Stimulated activated CD4-positive, alpha-beta T cell treated with anti-CD3 and anti-CD28 coated beads, Interleukin-15, amount 100 ng/mL, for 1 hour (primary cell): ENCODE results near the gene FAM83E.

Experiments
- DNase-seq, 2 donors: peaks; one replicate each; pipeline ENCODE4 v3.0.0-alpha.2; 2020; ENCODE audit warnings: low read depth in 1 of 2, low spot score in 1 of 2

FAM83E gene

DNA sequence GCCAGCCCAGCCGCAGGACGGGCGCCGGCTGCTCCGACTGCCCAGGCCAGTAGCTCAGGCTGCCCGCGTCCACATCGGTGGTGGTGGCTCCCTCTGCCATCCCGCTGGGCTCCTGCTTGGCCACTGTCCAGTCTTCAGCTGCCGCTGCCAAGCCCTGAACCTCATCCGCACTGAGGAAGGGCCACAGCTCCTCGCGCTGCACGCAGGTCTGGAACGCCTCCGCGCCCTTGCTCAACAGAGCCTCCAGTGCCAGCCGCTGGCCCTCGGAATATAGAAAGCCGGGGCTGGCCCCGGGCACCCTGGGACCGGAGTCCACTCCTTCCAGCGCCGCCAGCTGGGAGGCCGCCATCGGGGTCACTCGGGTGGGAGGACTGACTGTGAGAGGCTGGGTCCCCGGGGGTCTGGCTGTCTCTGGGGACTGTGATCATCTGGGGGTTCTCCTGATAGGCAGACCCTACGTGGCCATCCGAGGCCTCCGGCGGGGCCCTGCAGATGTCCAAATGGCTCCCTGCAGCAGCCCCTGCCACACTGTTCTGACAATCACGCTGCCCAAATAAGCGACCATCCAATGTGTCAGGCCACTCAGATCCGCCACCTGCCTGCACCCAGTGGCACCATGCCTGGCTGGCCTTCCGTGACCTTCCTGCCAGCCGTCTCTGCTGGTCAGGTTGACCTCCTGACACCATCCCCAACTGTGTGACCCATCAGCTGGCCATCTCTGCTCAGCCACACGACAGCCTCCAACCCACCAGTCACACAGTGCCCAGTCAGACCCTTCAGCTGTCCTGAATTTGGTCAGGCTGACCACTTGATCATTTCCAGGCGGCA lies 1.6 kb downstream of the FAM83E start:
- no peak for DNase-seq

- no peak for DNase-seq
These were observed 3.0 kb downstream of the FAM83E start for GRCh38 chr19:48611872-48612271.

- no peak for DNase-seq
These were observed 5.2 kb downstream of the FAM83E start for GRCh38 chr19:48609571-48610108.

- DNase-seq = peak; percentile 26 to 32
These were observed 6.0 kb downstream of the FAM83E start for GRCh38 chr19:48608798-48609263.

GRCh38 chr19:48607359-48607755 lies 7.5 kb downstream of the FAM83E start:
- DNase-seq = no peak

DNA sequence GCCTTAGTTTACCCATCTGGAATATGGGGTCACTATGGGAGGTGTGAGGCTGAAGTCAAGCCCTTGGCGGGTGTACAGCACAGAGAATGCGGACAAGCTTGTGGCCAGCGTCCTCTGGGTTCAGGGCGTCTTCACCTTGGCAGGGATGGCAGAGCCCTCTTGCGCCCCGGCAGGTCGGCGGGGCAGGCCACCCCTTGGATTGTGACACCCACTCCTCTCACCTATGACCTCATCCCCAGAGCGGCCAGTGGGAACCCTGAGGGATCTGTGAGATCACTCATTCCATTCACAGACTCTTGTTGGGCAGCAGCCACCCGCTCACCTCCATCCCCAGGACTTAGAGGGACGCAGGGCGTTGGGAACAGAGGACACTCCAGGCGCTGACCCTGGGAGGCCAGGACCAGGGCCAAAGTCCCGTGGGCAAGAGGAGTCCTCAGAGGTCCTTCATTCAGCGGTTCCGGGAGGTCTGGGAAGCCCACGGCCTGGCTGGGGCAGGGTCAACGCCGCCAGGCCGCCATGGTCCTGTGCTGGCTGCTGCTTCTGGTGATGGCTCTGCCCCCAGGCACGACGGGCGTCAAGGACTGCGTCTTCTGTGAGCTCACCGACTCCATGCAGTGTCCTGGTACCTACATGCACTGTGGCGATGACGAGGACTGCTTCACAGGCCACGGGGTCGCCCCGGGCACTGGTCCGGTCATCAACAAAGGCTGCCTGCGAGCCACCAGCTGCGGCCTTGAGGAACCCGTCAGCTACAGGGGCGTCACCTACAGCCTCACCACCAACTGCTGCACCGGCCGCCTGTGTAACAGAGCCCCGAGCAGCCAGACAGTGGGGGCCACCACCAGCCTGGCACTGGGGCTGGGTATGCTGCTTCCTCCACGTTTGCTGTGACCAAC lies 8.2 kb downstream of the FAM83E start, which contains the start of gene SPACA4:
SPACA4 (plus strand) TSS at position 280 of the 896 bp plus-strand sequence; CDS start at position 517, 237 bp downstream.
- DNase-seq = no peak

DNA sequence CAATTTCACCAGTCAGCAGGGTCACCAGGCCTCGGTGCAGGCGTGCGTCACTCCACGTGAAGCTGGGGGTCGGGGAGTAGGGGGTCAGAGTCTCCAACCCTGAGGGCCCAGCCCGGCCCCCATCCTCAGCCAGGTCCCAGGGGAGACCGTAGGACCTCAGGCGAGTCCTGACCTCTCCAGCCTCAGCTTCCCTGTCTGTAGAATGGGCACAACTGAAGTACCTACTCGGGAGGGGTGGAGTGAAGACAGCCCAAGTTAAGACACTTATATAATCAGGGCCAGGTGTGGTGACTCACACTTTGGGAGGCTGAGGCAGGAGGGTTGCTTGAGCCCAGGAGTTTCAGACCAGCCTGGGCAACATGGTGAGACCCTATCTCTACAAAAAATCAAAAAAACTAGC lies 11.0 kb downstream of the FAM83E start:
- no peak for DNase-seq

DNA sequence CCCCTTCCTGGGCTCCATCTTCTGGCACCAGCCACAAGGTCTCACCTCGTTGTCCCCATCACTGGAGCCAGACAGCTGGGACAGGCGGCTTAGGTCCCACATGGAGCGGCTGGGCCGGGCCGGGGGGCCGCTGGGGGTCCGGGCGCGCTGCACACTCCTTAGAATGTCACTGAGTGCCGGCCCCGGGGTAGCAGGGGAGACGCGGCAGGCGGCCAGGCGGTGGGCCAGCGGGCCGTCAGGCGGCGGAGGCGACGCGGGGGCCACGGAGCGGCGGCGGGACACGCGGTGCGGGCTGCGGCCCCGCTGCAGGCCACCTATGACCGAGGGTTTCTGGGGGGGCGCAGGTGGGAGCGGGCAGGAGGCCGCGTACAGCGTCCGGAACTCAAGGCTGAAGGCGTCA lies 11.4 kb downstream of the FAM83E start:
- DNase-seq = no peak

DNA sequence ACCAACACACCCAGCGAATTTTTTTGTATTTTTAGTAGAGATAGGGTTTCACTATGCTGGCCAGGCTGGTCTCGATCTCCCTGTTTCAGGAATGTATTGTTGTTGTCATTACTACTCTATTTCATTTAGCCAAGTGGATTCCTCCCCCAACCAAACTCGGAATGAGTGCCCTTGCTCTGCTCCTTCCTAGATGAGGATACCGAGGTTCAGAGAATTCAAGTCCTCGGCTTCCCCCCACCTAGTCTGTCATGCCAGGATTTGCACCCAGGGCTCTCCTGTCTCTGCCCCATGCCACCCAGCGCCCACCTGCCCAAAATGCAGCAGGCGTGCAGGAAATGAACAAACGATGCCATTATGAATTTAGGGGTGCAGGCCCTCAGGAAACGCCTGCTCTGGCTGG lies 11.9 kb downstream of the FAM83E start:
- DNase-seq = no peak

DNA sequence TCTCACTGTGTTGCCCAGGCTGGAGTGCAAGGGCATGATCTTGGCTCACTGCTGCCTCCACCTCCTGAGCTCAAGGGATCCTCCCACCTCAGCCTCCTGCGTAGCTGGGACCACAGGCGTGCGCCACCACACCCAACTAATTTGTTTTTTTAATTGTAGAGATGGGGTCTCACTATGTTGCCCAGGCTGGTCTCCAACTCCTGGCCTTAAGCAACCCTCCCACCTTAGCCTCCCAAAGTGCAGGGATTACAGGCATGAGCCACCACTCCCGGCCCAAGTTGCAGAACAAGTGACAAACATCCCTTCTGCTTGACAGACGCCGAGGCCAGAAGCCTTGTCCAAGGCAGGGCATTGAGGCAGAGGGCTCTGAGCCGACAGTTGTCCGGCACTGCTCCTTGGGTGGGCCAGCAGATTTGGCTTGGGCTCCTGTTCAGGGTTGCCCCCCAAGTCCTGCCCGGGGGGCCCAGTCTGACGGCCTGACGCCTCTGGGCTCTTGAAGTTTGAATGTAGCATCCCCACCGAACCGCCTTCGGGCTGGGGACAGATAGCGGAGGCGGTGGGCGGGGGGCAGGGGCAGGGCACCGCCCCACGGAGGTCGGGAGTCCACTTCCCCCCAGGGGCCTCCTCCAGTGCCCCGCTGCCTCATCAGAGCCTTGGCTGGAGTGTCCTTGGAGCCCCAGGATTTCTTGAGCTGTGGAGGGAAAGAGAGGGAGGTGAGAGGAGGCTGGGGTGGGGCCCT lies 14.0 kb downstream of the FAM83E start:
- no peak for DNase-seq

DNA sequence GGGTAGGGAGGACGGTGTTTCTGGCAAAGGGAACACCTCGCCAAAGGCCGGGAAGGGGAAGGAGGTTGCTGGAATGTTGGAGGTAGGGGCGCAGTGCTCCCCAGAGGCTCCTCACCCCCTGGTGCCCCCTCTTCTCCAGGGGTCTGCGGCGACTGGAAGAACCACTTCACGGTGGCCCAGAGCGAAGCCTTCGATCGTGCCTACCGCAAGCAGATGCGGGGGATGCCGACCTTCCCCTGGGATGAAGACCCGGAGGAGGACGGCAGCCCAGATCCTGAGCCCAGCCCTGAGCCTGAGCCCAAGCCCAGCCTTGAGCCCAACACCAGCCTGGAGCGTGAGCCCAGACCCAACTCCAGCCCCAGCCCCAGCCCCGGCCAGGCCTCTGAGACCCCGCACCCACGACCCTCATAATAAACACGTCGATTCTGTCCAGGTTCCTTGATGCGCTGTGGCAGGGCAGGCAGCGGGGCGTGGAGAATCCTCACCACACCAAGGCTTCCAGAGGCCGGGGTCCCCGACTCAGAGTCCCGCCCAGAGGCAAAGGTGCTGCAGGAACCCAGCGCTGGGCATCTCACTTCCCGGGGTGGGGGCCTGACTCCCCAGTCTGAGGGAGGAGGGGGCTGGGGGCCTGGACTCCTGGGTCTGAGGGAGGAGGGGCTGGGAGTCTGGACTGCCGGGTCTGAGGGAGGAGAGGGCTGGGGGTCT lies 15.7 kb downstream of the FAM83E start:
- DNase-seq = no peak

- DNase-seq = no peak
These were observed 18.0 kb downstream of the FAM83E start for GRCh38 chr19:48596679-48597465.

DNA sequence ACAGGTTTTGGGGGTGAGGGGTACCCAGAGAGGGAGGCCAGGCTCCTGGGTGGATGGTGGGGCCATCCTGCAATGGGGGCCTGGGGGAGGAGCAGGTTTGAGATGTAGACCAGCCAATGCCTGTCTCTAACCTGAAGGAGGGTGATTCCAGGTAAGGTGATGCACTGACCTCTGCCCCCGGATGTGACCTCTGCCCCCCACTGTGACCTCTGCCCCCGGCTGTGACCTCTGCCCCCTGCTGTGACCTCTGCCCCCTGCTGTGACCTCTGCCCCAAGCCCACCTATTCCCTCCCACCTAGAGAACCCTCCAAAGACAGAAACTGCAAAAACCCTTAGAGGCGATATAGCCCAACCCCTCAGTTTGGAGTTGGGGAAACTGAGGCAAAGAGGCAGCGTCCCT lies 18.6 kb downstream of the FAM83E start:
- DNase-seq = no peak

DNA sequence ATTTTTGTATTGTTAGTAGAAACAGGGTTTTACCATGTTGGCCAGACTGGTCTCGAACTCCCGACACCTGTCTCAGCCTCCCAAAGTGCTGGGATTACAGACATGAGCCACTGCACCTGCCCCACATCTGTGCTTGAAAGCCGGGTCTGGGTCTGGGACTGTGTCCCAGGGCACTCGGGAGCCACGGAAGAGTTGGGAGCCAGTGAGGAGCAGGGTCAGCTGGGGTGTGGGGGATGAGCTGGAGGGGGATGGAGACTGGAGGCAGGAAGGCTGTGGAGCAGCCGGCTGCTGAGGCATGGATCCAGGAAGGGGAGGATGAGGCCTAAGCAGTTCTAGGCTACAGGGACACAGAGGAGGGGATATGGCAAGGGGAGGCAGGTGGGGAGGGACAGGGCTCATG lies 19.0 kb downstream of the FAM83E start:
- no peak for DNase-seq

- DNase-seq = no peak
These were observed 19.7 kb downstream of the FAM83E start for GRCh38 chr19:48595171-48595570.

DNA sequence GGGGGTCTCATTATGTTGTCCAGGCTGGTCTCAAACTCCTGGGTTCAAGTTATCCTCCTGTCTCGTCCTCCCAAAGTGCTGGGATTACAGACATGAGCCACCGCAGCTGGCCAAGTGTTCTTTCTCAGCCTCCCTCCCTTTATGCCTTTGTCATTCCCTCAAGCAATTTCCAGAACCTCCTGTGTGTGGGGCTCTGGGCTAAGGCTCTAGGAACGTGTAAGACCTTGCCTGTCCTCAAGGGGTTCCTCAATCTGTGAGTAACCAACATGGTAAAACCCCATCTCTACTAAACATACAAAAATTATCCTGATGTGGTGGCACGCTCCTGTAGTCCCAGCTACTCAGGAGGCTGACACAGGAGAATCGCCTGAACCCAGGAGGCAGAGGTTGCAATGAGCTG lies 23.9 kb downstream of the FAM83E start:
- no peak for DNase-seq

DNA sequence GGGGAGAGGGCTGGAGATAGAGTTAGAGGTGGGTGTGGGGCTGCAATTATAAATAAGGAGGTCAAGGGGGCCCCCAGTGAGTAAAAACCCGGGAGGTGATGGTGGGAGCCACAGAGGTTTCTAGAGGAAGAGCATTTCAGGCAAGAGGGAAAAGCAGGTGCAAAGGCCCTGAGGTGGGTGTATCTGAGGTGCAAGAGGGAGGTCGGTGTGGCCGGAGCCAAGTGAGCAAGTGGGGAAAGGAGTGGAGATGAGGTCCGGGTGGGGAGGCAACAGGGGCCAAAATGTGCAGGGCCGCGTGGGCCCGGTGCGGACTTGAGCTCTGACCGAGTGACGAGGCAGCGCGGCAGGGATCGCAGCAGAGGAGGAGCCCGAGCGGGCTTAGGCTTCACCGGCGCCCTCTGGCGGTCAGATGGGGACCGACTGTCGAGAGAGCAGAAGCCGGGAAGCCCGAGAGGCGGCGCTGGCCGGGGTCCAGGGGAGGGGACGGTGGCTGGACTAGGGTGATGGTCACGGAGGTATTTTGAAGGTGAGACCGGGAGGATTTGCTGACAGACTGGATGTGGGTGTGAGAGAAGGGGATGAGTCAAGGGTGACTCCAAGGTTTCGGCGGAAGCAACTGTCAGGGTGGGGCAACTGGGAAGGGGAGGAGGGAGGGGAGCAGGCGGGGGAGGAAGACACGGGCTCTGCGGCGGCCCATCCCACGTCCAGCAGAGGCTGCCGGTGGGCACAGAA lies 26.0 kb downstream of the FAM83E start:
- DNase-seq = peak; percentile 74 to 78

DNA sequence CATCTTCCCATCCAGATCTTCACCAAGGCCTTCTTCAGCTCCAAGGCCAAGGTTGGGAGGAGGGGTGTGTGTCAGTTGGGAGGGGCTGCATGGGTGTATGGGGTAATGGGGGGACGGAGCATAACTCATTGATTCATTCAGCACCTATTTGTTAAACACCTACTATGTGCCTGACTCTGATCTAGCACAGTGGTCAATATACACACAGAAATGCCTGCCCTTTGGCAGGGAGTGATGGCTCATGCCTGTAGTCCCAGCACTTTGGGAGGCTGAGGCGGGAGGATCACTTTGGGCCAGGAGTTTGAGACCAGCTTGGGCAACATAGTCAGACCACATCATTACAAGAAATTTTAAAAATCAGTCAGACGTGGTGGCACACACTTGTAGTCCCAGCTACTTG lies 27.5 kb downstream of the FAM83E start:
- no peak for DNase-seq

- no peak for DNase-seq
These were observed 32.7 kb downstream of the FAM83E start for GRCh38 chr19:48582168-48582567.
